ENCODE measurements around the gene FRMD7. TPM values are rescaled to one million over a fixed set of nuclear protein-coding genes. Genes with fewer than 3 reads are reported as not detected.

Gene FRMD7
- total RNA-seq, 1 donor from 2014 or later: not detected

- no peak for FAIRE-seq
- Histone ChIP-seq H3K4me3 (ENCODE audit: low read depth, low read length) (no peak overlapping the region), H3K36me3 (ENCODE audit: control insufficient read depth, insufficient read depth, low read length) (no peaks in the 10 kb centered on the region), H3K27me3 (ENCODE audit: control insufficient read depth, insufficient read depth, low read length) (no peaks in the 10 kb centered on the region)
- peak; percentile 69 for TF ChIP-seq CTCF (IDR thresholded peaks at IDR 0.05; ENCODE audit: insufficient read depth, low read length, severe bottlenecking)
- DNase-seq (ENCODE audit: low read depth): peak; percentile 58
These were observed 35.3 kb downstream of the FRMD7 start for GRCh38 chrX:132092439-132093065.

GRCh38 chrX:132090403-132091159 is 37.2 kb downstream of the FRMD7 start:
- FAIRE-seq (no peak), DNase-seq (ENCODE audit: low read depth) (no peak)
- H3K36me3 ChIP-seq (ENCODE audit: control insufficient read depth, insufficient read depth, low read length): no peaks in the 10 kb centered on the region
- H3K27me3 ChIP-seq (ENCODE audit: control insufficient read depth, insufficient read depth, low read length): no peaks in the 10 kb centered on the region
- TF ChIP-seq CTCF (IDR thresholded peaks at IDR 0.05; ENCODE audit: insufficient read depth, low read length, severe bottlenecking): no peak
- no peak overlapping the region for H3K4me3 ChIP-seq (ENCODE audit: low read depth, low read length)

- no peak for TF ChIP-seq CTCF (IDR thresholded peaks at IDR 0.05; ENCODE audit: insufficient read depth, low read length, severe bottlenecking)
- no peaks in the 10 kb centered on the region for H3K27me3 ChIP-seq (ENCODE audit: control insufficient read depth, insufficient read depth, low read length)
- no peaks in the 10 kb centered on the region for H3K36me3 ChIP-seq (ENCODE audit: control insufficient read depth, insufficient read depth, low read length)
- no peak overlapping the region for H3K4me3 ChIP-seq (ENCODE audit: low read depth, low read length)
- FAIRE-seq: no peak
- DNase-seq (ENCODE audit: low read depth): no peak
These were observed 39.0 kb downstream of the FRMD7 start for GRCh38 chrX:132088864-132089263.

GRCh38 chrX:132086672-132087071 is 41.1 kb downstream of the FRMD7 start:
- no peak overlapping the region for H3K4me3 ChIP-seq (ENCODE audit: low read depth, low read length)
- DNase-seq (ENCODE audit: low read depth) (peak; percentile 64), FAIRE-seq (no peak)
- no peaks in the 10 kb centered on the region for H3K36me3 ChIP-seq (ENCODE audit: control insufficient read depth, insufficient read depth, low read length)
- H3K27me3 ChIP-seq (ENCODE audit: control insufficient read depth, insufficient read depth, low read length): no peaks in the 10 kb centered on the region
- no peak for TF ChIP-seq CTCF (IDR thresholded peaks at IDR 0.05; ENCODE audit: insufficient read depth, low read length, severe bottlenecking)

GRCh38 chrX:132085786-132086185 is 42.0 kb downstream of the FRMD7 start:
- Histone ChIP-seq H3K27me3 (ENCODE audit: control insufficient read depth, insufficient read depth, low read length) (no peaks in the 10 kb centered on the region), H3K36me3 (ENCODE audit: control insufficient read depth, insufficient read depth, low read length) (no peaks in the 10 kb centered on the region), H3K4me3 (ENCODE audit: low read depth, low read length) (no peak overlapping the region)
- TF ChIP-seq CTCF (IDR thresholded peaks at IDR 0.05; ENCODE audit: insufficient read depth, low read length, severe bottlenecking): no peak
- no peak for FAIRE-seq
- DNase-seq (ENCODE audit: low read depth): no peak

All from bronchial epithelial cell (primary cell).